AG08396 (cell line): ENCODE data around the gene RNF26.

Experiments used
- DNase-seq: peaks from one replicate; pipeline ENCODE4 v3.0.0; 2012; ENCODE audit warnings: low spot score, mixed read lengths

RNF26 gene

GRCh38 chr11:119316016-119316728 lies 18.2 kb upstream of the RNF26 start:
- DNase-seq = no peak

- DNase-seq = peak; percentile 79
Observed at GRCh38 chr11:119316729-119317591, 17.4 kb upstream of the RNF26 start, which contains the start of gene MCAM. Gene MCAM (minus strand): TSS chr11:119317130. CDS start chr11:119317101, 29 bp downstream.

- no peak for DNase-seq
Observed at GRCh38 chr11:119317592-119318239, 16.6 kb upstream of the RNF26 start.

- peak; percentile 51 for DNase-seq
Observed at GRCh38 chr11:119318240-119319135, 15.8 kb upstream of the RNF26 start.

GRCh38 chr11:119319136-119319699 lies 15.1 kb upstream of the RNF26 start:
- DNase-seq = no peak

GRCh38 chr11:119319700-119320239 lies 14.6 kb upstream of the RNF26 start:
- DNase-seq = no peak

- no peak for DNase-seq
Observed at GRCh38 chr11:119320240-119320775, 14.0 kb upstream of the RNF26 start.

GRCh38 chr11:119320776-119321524 lies 13.4 kb upstream of the RNF26 start:
- peak; percentile 82 for DNase-seq

- no peak for DNase-seq
Observed at GRCh38 chr11:119322360-119322739, 12.0 kb upstream of the RNF26 start.

- DNase-seq = no peak
Observed at GRCh38 chr11:119322921-119323531, 11.3 kb upstream of the RNF26 start.

- DNase-seq = peak; percentile 74
Observed at GRCh38 chr11:119323532-119324033, 10.7 kb upstream of the RNF26 start.

GRCh38 chr11:119324189-119324588 lies 10.1 kb upstream of the RNF26 start:
- no peak for DNase-seq

GRCh38 chr11:119329320-119329719 lies 5.0 kb upstream of the RNF26 start:
- no peak for DNase-seq

- DNase-seq = no peak
Observed at GRCh38 chr11:119330237-119330636, 4.1 kb upstream of the RNF26 start.

GRCh38 chr11:119332111-119332765 lies 2.1 kb upstream of the RNF26 start:
- no peak for DNase-seq

GRCh38 chr11:119335091-119335654 lies 846 bp downstream of the RNF26 start:
- no peak for DNase-seq

GRCh38 chr11:119335655-119336543 lies 1.6 kb downstream of the RNF26 start:
- DNase-seq = no peak
